SK-N-SH (cell line): ENCODE measurements around the gene SPOUT1. TPM values are rescaled to one million over a fixed set of nuclear protein-coding genes. Genes with fewer than 3 reads are reported as not detected.
"Not testable (repeated sequence)": the region's sequence is repeated elsewhere in the genome, so short reads cannot be mapped to it uniquely, and the experiment has no call there.

Experiments used
- CTCF ChIA-PET: fragments of 300-600, 350-600 bp; formaldehyde crosslinking; extraction: SDS; loops from one replicate; lab custom pipeline; 2021; lab: Yijun Ruan, JAX
- POLR2A ChIA-PET: fragments of 350-600 bp; sonication (Branson Sonifier 250); formaldehyde crosslinking; extraction: SDS; loops from one replicate; lab custom pipeline; 2020; ENCODE audit warnings: antibody characterized with exemption, inconsistent platforms; lab: Yijun Ruan, JAX
- DNase-seq: peaks from one replicate; pipeline ENCODE4 v3.0.0; 2012
- H2AFZ ChIP-seq: fragments of 200-600 bp; sonication (generic); 2 replicates; pipeline ENCODE4 v1.8.1; 2016; ENCODE audit warnings: antibody characterized with exemption, mild to moderate bottlenecking, low read depth
- H3F3A ChIP-seq: fragments of 200-600 bp; sonication (generic); replicated peaks from 2 replicates; pipeline ENCODE3; 2016; ENCODE audit warnings: antibody characterized with exemption, mild to moderate bottlenecking; ENCODE audit not compliant: insufficient read depth
- H3K27ac ChIP-seq, 2 experiments: fragments of 200-500 bp in 1 of 2; fragments of 200-600 bp in 1 of 2; sonication (Bioruptor generic) in 1 of 2; sonication (generic), shearing (Covaris generic) in 1 of 2; 2 replicates each; pipeline versions ENCODE4 v1.5.1 to v1.6.1; 2014 to 2016; ENCODE audit warnings: low read depth in 2 of 2, inconsistent platforms in 1 of 2, low read length in 1 of 2, mild to moderate bottlenecking in 1 of 2, mixed read lengths in 1 of 2
- H3K27me3 ChIP-seq: fragments of 200-600 bp; sonication (generic), shearing (Covaris generic); 2 replicates; pipeline ENCODE4 v1.6.1; 2016; ENCODE audit warnings: mixed run types; ENCODE audit not compliant: insufficient read depth
- H3K36me3 ChIP-seq, 2 experiments: fragments of 200-500 bp in 1 of 2; fragments of 200-600 bp in 1 of 2; sonication (Bioruptor generic) in 1 of 2; sonication (generic) in 1 of 2; replicated peaks in 1 of 2; 2 replicates each; pipeline versions ENCODE3 to v1.5.1; 2014 to 2016; ENCODE audit warnings: low read length in 1 of 2, mild to moderate bottlenecking in 1 of 2; ENCODE audit not compliant: insufficient read depth in 2 of 2, control insufficient read depth in 1 of 2
- H3K4me1 ChIP-seq, 2 experiments: fragments of 200-500 bp in 1 of 2; fragments of 200-600 bp in 1 of 2; sonication (Bioruptor generic) in 1 of 2; sonication (generic), shearing (Covaris generic) in 1 of 2; 2 replicates each; pipeline versions ENCODE4 v1.5.1 to v1.6.1; 2014 to 2016; ENCODE audit warnings: low read depth in 1 of 2, low read length in 1 of 2, mixed run types in 1 of 2; ENCODE audit not compliant: insufficient read depth in 2 of 2, control insufficient read depth in 1 of 2
- H3K4me2 ChIP-seq: fragments of 200-600 bp; sonication (generic), shearing (Covaris generic); 2 replicates; pipeline ENCODE4 v1.6.1; 2017; ENCODE audit warnings: mixed run types
- H3K4me3 ChIP-seq, 2 experiments: fragments of 200-500 bp in 1 of 2; fragments of 200-600 bp in 1 of 2; sonication (Bioruptor generic) in 1 of 2; sonication (generic), shearing (Covaris generic) in 1 of 2; 2 replicates each; pipeline versions ENCODE4 v1.5.1 to v1.8.1; 2014 to 2016; ENCODE audit warnings: low read depth in 2 of 2, inconsistent platforms in 1 of 2, low read length in 1 of 2, mild to moderate bottlenecking in 1 of 2, mixed read lengths in 1 of 2, moderate library complexity in 1 of 2
- H3K79me2 ChIP-seq: fragments of 200-600 bp; sonication (generic); 2 replicates; pipeline ENCODE4 v1.8.1; 2017; ENCODE audit warnings: mild to moderate bottlenecking; ENCODE audit not compliant: insufficient read depth
- H3K9ac ChIP-seq: fragments of 200-600 bp; sonication (generic); 2 replicates; pipeline ENCODE4 v1.6.1; 2017; ENCODE audit warnings: mixed run types
- H3K9me2 ChIP-seq: fragments of 200-600 bp; sonication (generic); 2 replicates; pipeline ENCODE4 v1.6.1; 2017; ENCODE audit warnings: mixed run types
- H3K9me3 ChIP-seq: fragments of 200-600 bp; sonication (generic); 2 replicates; pipeline ENCODE4 v1.6.1; 2017; ENCODE audit warnings: mixed run types, mild to moderate bottlenecking, moderate library complexity
- H4K20me1 ChIP-seq: fragments of 200-600 bp; sonication (generic); 2 replicates; pipeline ENCODE4 v1.6.1; 2017; ENCODE audit warnings: mild to moderate bottlenecking, mixed run types; ENCODE audit not compliant: insufficient read depth
- EP300 ChIP-seq, 2 experiments: IDR thresholded peaks; 2 replicates each; pipeline versions ENCODE4 v1.4.0 to v1.6.1; 2012; ENCODE audit warnings: borderline replicate concordance in 1 of 2, low read depth in 1 of 2, low read length in 1 of 2
- EZH2phosphoT487 ChIP-seq: fragments of 200-600 bp; sonication (generic); IDR thresholded peaks from 2 replicates; pipeline ENCODE4 v1.6.1; 2017; ENCODE audit warnings: low read depth, mixed run types, mild to moderate bottlenecking, antibody characterized with exemption, moderate library complexity, borderline replicate concordance
- FOXJ3 ChIP-seq: sonication (generic); formaldehyde crosslinking; IDR thresholded peaks from 2 replicates; pipeline ENCODE4 v1.5.1; 2020; ENCODE audit warnings: mild to moderate bottlenecking, missing genetic modification reagents
- GATA2 ChIP-seq: sonication (generic); formaldehyde crosslinking; IDR thresholded peaks from 2 replicates; pipeline ENCODE4 v1.5.0; 2020; ENCODE audit warnings: mild to moderate bottlenecking, missing genetic modification reagents
- MXI1 ChIP-seq: IDR thresholded peaks from 2 replicates; pipeline ENCODE4 v1.6.1; 2012; ENCODE audit warnings: mild to moderate bottlenecking, low read depth, low read length, improper control_type of control experiment
- RAD21 ChIP-seq: IDR thresholded peaks from 2 replicates; pipeline ENCODE4 v1.6.1; 2012; ENCODE audit warnings: mild to moderate bottlenecking, low read length
- RCOR1 ChIP-seq: fragments of 150-350 bp; IDR thresholded peaks from 2 replicates; pipeline ENCODE4 v1.6.1; 2017; ENCODE audit warnings: antibody characterized with exemption, low read length
- RFX5 ChIP-seq: IDR thresholded peaks from 2 replicates; pipeline ENCODE4 v1.6.1; 2012; ENCODE audit warnings: mild to moderate bottlenecking, improper control_type of control experiment, low read length
- RXRA ChIP-seq: IDR thresholded peaks from 2 replicates; pipeline ENCODE4 v1.4.0; 2012; ENCODE audit warnings: low read depth, mild to moderate bottlenecking, borderline replicate concordance
- SMC3 ChIP-seq: IDR thresholded peaks from 2 replicates; pipeline ENCODE4 v1.6.1; 2012; ENCODE audit warnings: low read depth, low read length, improper control_type of control experiment
- TAF1 ChIP-seq: IDR thresholded peaks from 2 replicates; pipeline ENCODE4 v1.6.1; 2012; ENCODE audit warnings: low read depth, mild to moderate bottlenecking, low read length, moderate library complexity, borderline replicate concordance
- TCF12 ChIP-seq: IDR thresholded peaks from 2 replicates; pipeline ENCODE4 v1.4.0; 2012
- TEAD4 ChIP-seq: IDR thresholded peaks from 2 replicates; pipeline ENCODE4 v1.4.0; 2012; ENCODE audit warnings: mild to moderate bottlenecking, borderline replicate concordance; ENCODE audit not compliant: insufficient read depth
- WGBS: methylation state at CpG from one replicate; pipeline ENCODE4 v1.1.6; 2017; ENCODE audit warnings: low lambda C conversion rate; 5-methylcytosine and 5-hydroxymethylcytosine counted together
- polyA plus RNA-seq, 3 experiments: library from polyadenylated mRNA; depleted of rRNA; stranded (reverse); fragments of >200 nt; gene quantifications; 2 replicates each; pipeline ENCODE4 v1.2.3, GENCODE V29; 2012
- TF ChIP-seq, protein P1 (sequence below): fragments of 200-600 bp; sonication (generic); IDR thresholded peaks from 2 replicates; pipeline ENCODE4 v1.6.1; 2017; ENCODE audit warnings: antibody characterized with exemption, mild to moderate bottlenecking, moderate library complexity
- TF ChIP-seq, protein P2 (sequence below): fragments of 150-350 bp; IDR thresholded peaks from 2 replicates; pipeline ENCODE4 v1.6.1; 2016; ENCODE audit warnings: mild to moderate bottlenecking, low read depth, low read length
- TF ChIP-seq, protein P3 (sequence below): IDR thresholded peaks from 2 replicates; pipeline ENCODE4 v1.4.0; 2012; ENCODE audit warnings: low read depth, borderline replicate concordance

SPOUT1 gene
- polyA plus RNA-seq, 1 of the 3 experiments (the other 2 are of a cell fraction) = 44.2 TPM

DNA sequence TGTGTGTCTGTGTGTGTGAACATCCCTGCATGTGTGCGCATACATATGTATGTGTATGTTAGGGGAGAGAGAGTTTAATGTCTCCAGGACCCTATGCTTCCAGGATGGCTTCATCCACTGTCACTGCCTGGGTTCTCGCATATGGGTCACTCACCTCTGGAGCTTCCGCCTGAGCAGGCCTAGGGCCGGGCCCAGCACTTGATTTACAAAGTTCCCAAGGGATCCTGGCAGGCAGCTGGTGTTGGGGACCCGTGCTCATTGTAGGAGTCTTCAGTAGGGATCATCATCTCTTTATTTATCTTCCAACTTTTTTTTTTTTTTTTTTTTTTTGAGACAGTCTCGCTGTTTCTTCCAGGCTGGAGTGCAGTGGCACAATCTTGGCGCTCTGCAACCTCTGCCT lies 29.5 kb downstream of the SPOUT1 start:
- H3K4me3 ChIP-seq = no peak overlapping the region
- TF ChIP-seq EZH2phosphoT487 (no peak), RFX5 (no peak), RXRA (no peak), TCF12 (no peak), MXI1 (no peak), EP300 (IDR thresholded peaks at IDR 0.05; ENCODE audit: borderline replicate concordance in 1 of 2, low read depth in 1 of 2, low read length in 1 of 2) (no peak), GATA2 (CRISPR knock-in tag) (no peak), RAD21 (no peak), TEAD4 (no peak), TAF1 (no peak)
- TF ChIP-seq, protein P1, sequence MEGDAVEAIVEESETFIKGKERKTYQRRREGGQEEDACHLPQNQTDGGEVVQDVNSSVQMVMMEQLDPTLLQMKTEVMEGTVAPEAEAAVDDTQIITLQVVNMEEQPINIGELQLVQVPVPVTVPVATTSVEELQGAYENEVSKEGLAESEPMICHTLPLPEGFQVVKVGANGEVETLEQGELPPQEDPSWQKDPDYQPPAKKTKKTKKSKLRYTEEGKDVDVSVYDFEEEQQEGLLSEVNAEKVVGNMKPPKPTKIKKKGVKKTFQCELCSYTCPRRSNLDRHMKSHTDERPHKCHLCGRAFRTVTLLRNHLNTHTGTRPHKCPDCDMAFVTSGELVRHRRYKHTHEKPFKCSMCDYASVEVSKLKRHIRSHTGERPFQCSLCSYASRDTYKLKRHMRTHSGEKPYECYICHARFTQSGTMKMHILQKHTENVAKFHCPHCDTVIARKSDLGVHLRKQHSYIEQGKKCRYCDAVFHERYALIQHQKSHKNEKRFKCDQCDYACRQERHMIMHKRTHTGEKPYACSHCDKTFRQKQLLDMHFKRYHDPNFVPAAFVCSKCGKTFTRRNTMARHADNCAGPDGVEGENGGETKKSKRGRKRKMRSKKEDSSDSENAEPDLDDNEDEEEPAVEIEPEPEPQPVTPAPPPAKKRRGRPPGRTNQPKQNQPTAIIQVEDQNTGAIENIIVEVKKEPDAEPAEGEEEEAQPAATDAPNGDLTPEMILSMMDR = no peak
- TF ChIP-seq, protein P2, sequence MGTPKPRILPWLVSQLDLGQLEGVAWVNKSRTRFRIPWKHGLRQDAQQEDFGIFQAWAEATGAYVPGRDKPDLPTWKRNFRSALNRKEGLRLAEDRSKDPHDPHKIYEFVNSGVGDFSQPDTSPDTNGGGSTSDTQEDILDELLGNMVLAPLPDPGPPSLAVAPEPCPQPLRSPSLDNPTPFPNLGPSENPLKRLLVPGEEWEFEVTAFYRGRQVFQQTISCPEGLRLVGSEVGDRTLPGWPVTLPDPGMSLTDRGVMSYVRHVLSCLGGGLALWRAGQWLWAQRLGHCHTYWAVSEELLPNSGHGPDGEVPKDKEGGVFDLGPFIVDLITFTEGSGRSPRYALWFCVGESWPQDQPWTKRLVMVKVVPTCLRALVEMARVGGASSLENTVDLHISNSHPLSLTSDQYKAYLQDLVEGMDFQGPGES = no peak
- no peaks in the 10 kb centered on the region for H3K9me2 ChIP-seq
- ChIA-PET POLR2A (interaction anchor here (0.8 kb wide), 1 partner anchor 11 kb away, joined by 3 read pairs; no protein-coding TSS in a partner anchor), CTCF (interaction anchor here (0.9 kb wide), 1 partner anchor 19 kb away, joined by 3 read pairs; no protein-coding TSS in a partner anchor)
- no peaks in the 10 kb centered on the region for H3K79me2 ChIP-seq
- no peaks in the 10 kb centered on the region for H3F3A ChIP-seq
- H2AFZ ChIP-seq = no peak overlapping the region
- H3K27ac ChIP-seq = no peak overlapping the region
- no peaks in the 10 kb centered on the region for H3K4me1 ChIP-seq
- no peaks in the 10 kb centered on the region for H3K27me3 ChIP-seq
- no peaks in the 10 kb centered on the region for H4K20me1 ChIP-seq
- no peaks in the 10 kb centered on the region for H3K9me3 ChIP-seq
- no peak for DNase-seq
- 98% methylated on average over 7 of the region's 7 CpGs for WGBS
- no peak overlapping the region for H3K4me2 ChIP-seq
- H3K36me3 ChIP-seq = peaks cover 38 to 44% of the 10 kb centered on the region in 2 experiments
- no peak overlapping the region for H3K9ac ChIP-seq

DNA sequence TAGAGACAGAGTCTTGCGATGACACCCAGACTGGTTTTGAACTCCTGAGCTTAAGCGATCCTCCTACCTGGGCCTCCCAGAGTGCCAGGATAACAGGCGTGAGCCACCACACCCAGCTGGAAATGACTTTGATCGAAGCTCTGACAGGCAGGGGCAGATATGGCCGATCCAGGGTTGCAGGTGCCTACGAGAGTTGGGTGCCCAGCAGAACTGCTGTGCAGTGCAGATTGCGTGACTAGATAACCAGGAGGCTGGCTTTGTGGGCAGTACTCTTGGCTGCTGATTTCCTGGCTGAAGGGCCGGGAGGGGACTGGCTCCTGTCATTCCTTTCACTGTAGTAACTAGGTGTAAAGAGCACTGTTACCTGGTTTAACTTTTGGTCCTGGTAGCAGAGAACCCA lies 30.7 kb downstream of the SPOUT1 start:
- CTCF ChIA-PET = no interaction called here
- peaks cover 36 to 50% of the 10 kb centered on the region in 2 experiments for H3K36me3 ChIP-seq

DNA sequence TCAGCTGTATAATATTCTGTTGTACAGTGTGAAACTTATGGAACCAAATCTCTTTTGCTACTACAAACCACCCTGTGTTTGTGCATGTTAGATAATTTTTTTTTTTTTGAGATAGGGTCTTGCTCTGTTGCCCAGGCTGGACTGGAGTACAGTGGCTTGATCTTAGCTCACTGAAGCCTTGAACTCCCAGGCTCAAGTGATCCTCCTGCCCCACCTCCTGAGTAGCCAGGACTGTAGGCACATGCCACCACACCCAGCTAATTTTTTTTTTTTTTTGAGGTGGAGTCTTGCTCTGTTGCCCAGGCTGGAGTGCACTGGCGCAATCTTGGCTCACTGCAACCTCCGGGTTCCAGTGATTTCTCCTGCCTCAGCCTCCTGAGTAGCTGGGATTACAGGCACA lies 34.6 kb downstream of the SPOUT1 start:
- H4K20me1 ChIP-seq, DNase-seq, H3K27ac ChIP-seq, H3K79me2 ChIP-seq, H3K9me3 ChIP-seq, POLR2A ChIA-PET, H2AFZ ChIP-seq, H3K4me2 ChIP-seq, H3K4me3 ChIP-seq, H3K27me3 ChIP-seq, CTCF ChIA-PET, H3K9me2 ChIP-seq, H3F3A ChIP-seq, H3K4me1 ChIP-seq, H3K9ac ChIP-seq: not testable (repeated sequence)
- WGBS = 44% methylated on average over 2 of the region's 2 CpGs
- H3K36me3 ChIP-seq = peaks cover 29 to 50% of the 10 kb centered on the region in 2 experiments

More for the DNA sequence above, 30.7 kb downstream of the SPOUT1 start:
- POLR2A ChIA-PET = no interaction called here
- TF ChIP-seq, protein P2 = no peak
- TF ChIP-seq FOXJ3 (no peak), RCOR1 (no peak), RXRA (no peak), SMC3 (no peak)
- TF ChIP-seq, protein P3, sequence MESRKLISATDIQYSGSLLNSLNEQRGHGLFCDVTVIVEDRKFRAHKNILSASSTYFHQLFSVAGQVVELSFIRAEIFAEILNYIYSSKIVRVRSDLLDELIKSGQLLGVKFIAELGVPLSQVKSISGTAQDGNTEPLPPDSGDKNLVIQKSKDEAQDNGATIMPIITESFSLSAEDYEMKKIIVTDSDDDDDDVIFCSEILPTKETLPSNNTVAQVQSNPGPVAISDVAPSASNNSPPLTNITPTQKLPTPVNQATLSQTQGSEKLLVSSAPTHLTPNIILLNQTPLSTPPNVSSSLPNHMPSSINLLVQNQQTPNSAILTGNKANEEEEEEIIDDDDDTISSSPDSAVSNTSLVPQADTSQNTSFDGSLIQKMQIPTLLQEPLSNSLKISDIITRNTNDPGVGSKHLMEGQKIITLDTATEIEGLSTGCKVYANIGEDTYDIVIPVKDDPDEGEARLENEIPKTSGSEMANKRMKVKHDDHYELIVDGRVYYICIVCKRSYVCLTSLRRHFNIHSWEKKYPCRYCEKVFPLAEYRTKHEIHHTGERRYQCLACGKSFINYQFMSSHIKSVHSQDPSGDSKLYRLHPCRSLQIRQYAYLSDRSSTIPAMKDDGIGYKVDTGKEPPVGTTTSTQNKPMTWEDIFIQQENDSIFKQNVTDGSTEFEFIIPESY = no peak
- TF ChIP-seq, all 33 proteins: peak for 0
- no peaks in the 10 kb centered on the region for H3K4me1 ChIP-seq
- no peak overlapping the region for H3K4me2 ChIP-seq
- no peaks in the 10 kb centered on the region for H3K9me2 ChIP-seq
- H2AFZ ChIP-seq = no peak overlapping the region
- no peak overlapping the region for H3K4me3 ChIP-seq
- H3F3A ChIP-seq = no peaks in the 10 kb centered on the region
- H3K9me3 ChIP-seq = no peaks in the 10 kb centered on the region
- WGBS = 80% methylated on average over 8 of the region's 8 CpGs
- H3K27me3 ChIP-seq = no peaks in the 10 kb centered on the region
- H3K9ac ChIP-seq = no peak overlapping the region
- peak; percentile 13 for DNase-seq
- no peaks in the 10 kb centered on the region for H3K79me2 ChIP-seq
- H3K27ac ChIP-seq = no peak overlapping the region
- no peaks in the 10 kb centered on the region for H4K20me1 ChIP-seq
